Fibroblast of pulmonary artery (primary cell): ENCODE data around the gene NSMCE1.

Source experiments
- DNase-seq: peaks from one replicate; pipeline ENCODE4 v3.0.0-alpha.2; 2010; ENCODE audit warnings: low read depth
- H3K4me3 ChIP-seq: replicated peaks from 2 replicates; pipeline ENCODE4 v1.5.1; 2011; ENCODE audit warnings: low read depth, mild to moderate bottlenecking, control low read depth, low read length, moderate library complexity
- TF ChIP-seq, protein P1 (sequence below): IDR thresholded peaks from 2 replicates; pipeline ENCODE4 v1.5.1; 2011; ENCODE audit warnings: mild to moderate bottlenecking, control low read depth, low read length, inconsistent platforms; ENCODE audit errors: missing control alignments

The NSMCE1 gene

DNA sequence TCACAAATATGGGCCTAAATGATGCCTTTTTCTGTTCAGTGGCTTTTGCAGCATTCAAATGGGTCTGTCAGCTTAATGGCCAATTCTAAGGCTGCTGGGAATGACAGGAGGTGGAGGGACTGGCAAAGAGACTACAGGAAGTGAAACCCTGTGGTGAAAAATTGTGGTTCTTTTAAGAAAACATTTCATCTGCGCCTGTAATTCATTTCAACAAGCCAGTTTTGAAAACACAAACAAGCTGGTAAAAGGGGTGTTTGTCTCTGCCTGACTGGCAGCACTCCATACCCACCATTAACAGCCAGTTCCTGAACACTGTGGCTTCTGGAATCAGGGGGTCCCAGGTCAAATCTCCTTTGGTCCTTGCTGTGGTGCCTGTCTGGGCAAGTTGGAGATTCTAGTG lies 68.8 kb downstream of the NSMCE1 start:
- DNase-seq = no peak
- no peak overlapping the region for H3K4me3 ChIP-seq

DNA sequence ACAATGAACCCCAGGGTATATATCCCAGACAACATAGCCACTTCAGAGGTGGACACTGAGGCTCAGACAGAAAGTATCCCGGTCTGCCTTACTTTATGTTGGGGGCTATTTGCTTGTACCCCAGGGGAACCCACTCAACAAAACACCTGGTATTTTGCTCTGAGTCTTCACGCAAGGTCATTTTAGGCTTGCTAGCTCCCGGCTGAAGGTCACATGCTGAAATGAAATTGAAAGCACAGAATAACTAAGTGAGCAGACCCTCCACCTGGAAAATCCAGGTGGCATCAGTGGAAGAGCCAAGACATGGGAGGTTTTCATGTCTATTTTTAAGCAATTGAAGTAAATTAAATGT lies 69.4 kb downstream of the NSMCE1 start:
- DNase-seq = no peak
- no peak overlapping the region for H3K4me3 ChIP-seq
- TF ChIP-seq, protein P1, sequence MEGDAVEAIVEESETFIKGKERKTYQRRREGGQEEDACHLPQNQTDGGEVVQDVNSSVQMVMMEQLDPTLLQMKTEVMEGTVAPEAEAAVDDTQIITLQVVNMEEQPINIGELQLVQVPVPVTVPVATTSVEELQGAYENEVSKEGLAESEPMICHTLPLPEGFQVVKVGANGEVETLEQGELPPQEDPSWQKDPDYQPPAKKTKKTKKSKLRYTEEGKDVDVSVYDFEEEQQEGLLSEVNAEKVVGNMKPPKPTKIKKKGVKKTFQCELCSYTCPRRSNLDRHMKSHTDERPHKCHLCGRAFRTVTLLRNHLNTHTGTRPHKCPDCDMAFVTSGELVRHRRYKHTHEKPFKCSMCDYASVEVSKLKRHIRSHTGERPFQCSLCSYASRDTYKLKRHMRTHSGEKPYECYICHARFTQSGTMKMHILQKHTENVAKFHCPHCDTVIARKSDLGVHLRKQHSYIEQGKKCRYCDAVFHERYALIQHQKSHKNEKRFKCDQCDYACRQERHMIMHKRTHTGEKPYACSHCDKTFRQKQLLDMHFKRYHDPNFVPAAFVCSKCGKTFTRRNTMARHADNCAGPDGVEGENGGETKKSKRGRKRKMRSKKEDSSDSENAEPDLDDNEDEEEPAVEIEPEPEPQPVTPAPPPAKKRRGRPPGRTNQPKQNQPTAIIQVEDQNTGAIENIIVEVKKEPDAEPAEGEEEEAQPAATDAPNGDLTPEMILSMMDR = no peak

More for the DNA sequence above, 68.8 kb downstream of the NSMCE1 start:
- TF ChIP-seq, protein P1 = no peak

DNA sequence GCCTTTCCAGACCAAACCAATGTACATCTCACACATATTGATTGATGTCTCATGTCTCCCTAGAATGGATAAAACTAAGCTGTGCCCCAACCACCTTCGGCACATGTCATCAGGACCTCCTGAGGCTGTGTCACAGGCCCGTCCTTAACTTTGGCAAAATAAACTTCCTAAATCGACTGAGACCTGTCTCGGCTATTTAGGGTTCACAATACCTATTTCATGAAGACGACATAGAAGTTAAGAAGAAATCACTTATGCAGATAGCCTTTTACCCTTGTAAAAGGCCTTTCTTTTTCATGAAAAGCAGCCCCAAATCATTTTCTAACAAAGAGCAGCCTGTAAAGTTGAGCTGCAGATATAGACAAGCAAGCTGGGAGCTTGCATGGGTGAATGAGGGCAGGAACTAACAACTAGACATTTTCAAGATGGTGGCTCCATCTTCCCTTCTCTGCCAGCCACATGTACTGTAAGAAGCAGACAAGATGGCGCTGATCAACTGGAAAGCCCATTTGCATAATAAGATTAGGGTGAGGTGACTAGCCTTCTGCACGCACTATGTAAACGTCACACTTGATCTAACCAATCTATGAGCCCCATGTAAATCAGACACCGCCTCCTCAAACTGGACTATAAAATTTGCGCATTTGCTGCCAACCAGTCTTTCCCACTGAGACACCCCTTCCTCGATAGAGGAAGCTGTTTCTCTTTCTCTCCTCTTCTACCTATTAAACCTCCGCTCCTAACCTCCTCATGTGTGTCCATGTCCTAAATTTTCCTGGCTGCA lies 69.9 kb downstream of the NSMCE1 start:
- TF ChIP-seq, protein P1 = no peak
- H3K4me3 ChIP-seq = no peak overlapping the region
- DNase-seq = no peak

DNA sequence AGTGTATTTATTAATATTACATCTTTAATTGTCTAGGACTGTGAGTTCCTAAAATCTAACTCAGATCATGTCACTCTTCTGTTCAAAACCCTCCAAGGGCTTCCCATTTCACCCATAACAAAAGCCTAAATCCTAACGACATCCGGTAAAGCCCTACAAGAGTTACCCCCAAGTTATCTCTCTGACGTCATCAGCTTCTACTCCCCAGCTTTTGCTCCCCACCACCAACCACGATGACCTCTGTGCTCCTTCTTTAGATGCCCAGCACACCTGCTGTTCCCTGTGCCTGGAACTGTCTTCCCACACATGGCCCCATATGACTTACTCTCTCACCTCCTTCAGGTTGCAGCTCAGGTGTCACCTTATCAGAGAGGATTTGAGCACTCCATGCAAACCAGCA lies 71.6 kb downstream of the NSMCE1 start:
- DNase-seq = no peak
- TF ChIP-seq, protein P1 = no peak
- no peak overlapping the region for H3K4me3 ChIP-seq

DNA sequence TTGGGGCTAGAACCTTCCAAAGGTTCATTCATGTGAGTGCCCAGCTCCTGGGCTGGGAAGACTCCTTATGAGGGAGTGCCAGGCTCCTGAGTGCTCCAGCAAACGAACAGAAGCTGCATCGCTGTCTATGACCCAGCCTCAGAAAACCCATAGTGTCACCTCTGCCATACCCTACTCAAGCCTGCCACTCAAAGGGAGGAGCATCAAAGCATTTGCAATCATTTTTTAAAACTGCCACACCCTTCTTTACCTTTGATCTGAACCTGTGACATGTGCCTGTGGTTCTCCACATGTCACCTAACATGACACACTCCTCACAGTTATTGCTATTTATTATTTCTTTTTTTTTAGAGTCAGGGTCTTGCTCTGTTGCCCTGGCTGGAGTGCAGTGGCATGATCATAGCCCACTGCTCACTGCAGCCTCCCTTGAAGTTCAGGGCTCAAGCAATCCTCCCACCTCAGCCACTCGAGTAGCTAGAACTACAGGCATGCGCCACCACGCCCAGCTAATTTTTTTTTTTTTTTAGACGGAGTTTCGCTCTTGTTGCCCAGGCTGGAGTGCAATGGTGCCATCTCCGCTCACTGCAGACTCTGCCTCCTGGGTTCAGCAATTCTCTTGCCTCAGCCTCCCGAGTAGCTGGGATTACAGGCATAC lies 72.5 kb downstream of the NSMCE1 start:
- DNase-seq = no peak
- no peak overlapping the region for H3K4me3 ChIP-seq
- TF ChIP-seq, protein P1 = no peak

DNA sequence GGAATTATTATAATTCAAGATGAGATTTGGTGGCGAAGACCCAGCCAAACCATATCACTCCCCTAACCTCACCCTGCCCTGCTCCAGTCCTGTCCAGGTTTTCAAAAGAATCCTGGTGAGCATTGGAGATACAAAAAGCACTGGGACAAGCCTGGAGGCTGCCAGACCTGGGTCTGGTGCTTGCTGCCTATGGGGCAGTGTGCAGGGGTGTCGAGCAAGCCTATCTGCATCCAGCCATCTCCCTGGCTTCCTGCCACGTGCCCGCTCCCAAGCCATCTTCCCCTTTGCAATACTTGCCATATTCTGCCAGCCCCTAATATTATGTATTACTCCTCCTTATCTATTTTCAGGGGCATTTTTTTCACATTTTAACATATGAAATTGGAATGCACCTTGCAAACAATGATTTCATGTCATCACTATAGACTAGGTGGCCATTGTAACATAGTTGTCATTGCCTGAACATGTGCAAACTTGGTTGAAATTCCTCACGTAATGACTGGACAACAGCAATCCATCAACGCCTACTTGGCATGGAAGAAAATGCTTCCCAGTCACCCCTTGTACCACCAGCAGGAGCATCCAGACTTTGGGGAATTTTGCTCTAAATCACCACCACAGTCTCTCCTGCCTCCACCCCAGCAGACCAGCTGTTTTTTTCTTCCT lies 73.4 kb downstream of the NSMCE1 start:
- TF ChIP-seq, protein P1 = no peak
- DNase-seq = no peak
- H3K4me3 ChIP-seq = no peak overlapping the region
